Hematopoietic multipotent progenitor cell treated with erythropoietin and hydrocortisone succinate and interleukin-3 and kit ligand, for 4 days (in vitro differentiated cells): ENCODE measurements around the gene FAM13A.

Source experiments
- DNase-seq: peaks from one replicate; pipeline ENCODE4 v3.0.0-alpha.2; 2015

Gene FAM13A

GRCh38 chr4:89056953-89057398, at the start of gene FAM13A:
Gene FAM13A (minus strand): TSS chr4:89057185. CDS start chr4:89056964, 221 bp downstream.
- peak; percentile 96 for DNase-seq

- DNase-seq, result no peak
Observed at GRCh38 chr4:89105726-89106125, 48.7 kb upstream of the FAM13A start.

- DNase-seq, result no peak
Observed at GRCh38 chr4:89101256-89102161, 44.5 kb upstream of the FAM13A start.

- no peak for DNase-seq
Observed at GRCh38 chr4:89100853-89101252, 43.9 kb upstream of the FAM13A start.

GRCh38 chr4:89099471-89099870, 42.5 kb upstream of the FAM13A start:
- DNase-seq, result peak; percentile 14

- no peak for DNase-seq
Observed at GRCh38 chr4:89099034-89099433, 42.0 kb upstream of the FAM13A start.

GRCh38 chr4:89078300-89078699, 21.3 kb upstream of the FAM13A start:
- DNase-seq, result no peak

- no peak for DNase-seq
Observed at GRCh38 chr4:89077761-89078160, 20.8 kb upstream of the FAM13A start.

- no peak for DNase-seq
Observed at GRCh38 chr4:89072921-89073320, 15.9 kb upstream of the FAM13A start.

GRCh38 chr4:89071311-89071710, 14.3 kb upstream of the FAM13A start:
- no peak for DNase-seq

GRCh38 chr4:89070041-89070440, 13.1 kb upstream of the FAM13A start:
- no peak for DNase-seq

GRCh38 chr4:89069481-89069880, 12.5 kb upstream of the FAM13A start:
- DNase-seq, result peak; percentile 70

GRCh38 chr4:89067417-89067816, 10.4 kb upstream of the FAM13A start:
- DNase-seq, result no peak

- DNase-seq, result no peak
Observed at GRCh38 chr4:89064848-89065247, 7.9 kb upstream of the FAM13A start.

GRCh38 chr4:89057844-89058243, 859 bp upstream of the FAM13A start:
- DNase-seq, result peak; percentile 8

GRCh38 chr4:89056292-89056952, 563 bp downstream of the FAM13A start:
- DNase-seq, result no peak

GRCh38 chr4:89055157-89056080, 1.6 kb downstream of the FAM13A start:
- DNase-seq, result peak; percentile 18

GRCh38 chr4:89054627-89055026, 2.4 kb downstream of the FAM13A start:
- DNase-seq, result no peak

GRCh38 chr4:89049853-89050252, 7.1 kb downstream of the FAM13A start:
- no peak for DNase-seq

GRCh38 chr4:89048906-89049601, 7.9 kb downstream of the FAM13A start:
- DNase-seq, result no peak

- DNase-seq, result no peak
Observed at GRCh38 chr4:89044147-89044900, 12.7 kb downstream of the FAM13A start.

GRCh38 chr4:89042055-89042454, 14.9 kb downstream of the FAM13A start:
- no peak for DNase-seq
